GM12878 (cell line): ENCODE data around the gene RIN1. TPM values are rescaled to one million over a fixed set of nuclear protein-coding genes. Genes with fewer than 3 reads are reported as not detected.

Experiments
- ATAC-seq: fragments of 200-7000 bp; cut with Tn5 transposase; 3 replicates; pipeline ENCODE4 v1.9.1; 2020; ENCODE audit warnings: mild to moderate bottlenecking, moderate library complexity
- BruUV-seq: library from RNA; stranded (reverse); fragments of 400-500 nt; replicated peaks from 2 replicates; lab custom pipeline; 2021; lab: Mats Ljungman, UMichigan
- CTCF ChIA-PET: fragments of 300-600 bp; sonication (Branson Sonifier 250); formaldehyde crosslinking; extraction: SDS; loops from one replicate; lab custom pipeline; 2021; ENCODE audit warnings: inconsistent platforms; lab: Yijun Ruan, JAX
- POLR2A ChIA-PET: fragments of 350-600 bp; formaldehyde crosslinking; extraction: SDS; loops from one replicate; lab custom pipeline; 2021; ENCODE audit warnings: inconsistent platforms; lab: Charles Lee
- RAD21 ChIA-PET: fragments of 300-600 bp; sonication (Branson Sonifier 250); formaldehyde crosslinking; loops from one replicate; lab custom pipeline; 2023; ENCODE audit warnings: antibody characterized with exemption; ENCODE audit not compliant: unreplicated experiment; lab: Charles Lee
- SMC1A ChIA-PET: fragments of 300-600 bp; sonication (Branson Sonifier 250); formaldehyde crosslinking; loops from one replicate; lab custom pipeline; 2023; ENCODE audit not compliant: unreplicated experiment, uncharacterized antibody; lab: Charles Lee
- DNase-seq: peaks from one replicate; pipeline ENCODE4 v3.0.0-alpha.2; 2011; ENCODE audit warnings: low read depth, low spot score
- FAIRE-seq: peaks from 3 replicates; lab custom pipeline; 2011; peaks lifted over from hg19 to GRCh38; lab: Jason Lieb, UNC
- H2AFZ ChIP-seq: 2 replicates; pipeline ENCODE4 v1.6.0; 2011; ENCODE audit warnings: low read depth, low read length, control low read depth; ENCODE audit not compliant: control insufficient read depth
- H3K27ac ChIP-seq: 2 replicates; pipeline ENCODE4 v1.5.1; 2011; ENCODE audit warnings: control low read depth; ENCODE audit not compliant: control insufficient read depth, insufficient read depth
- H3K27me3 ChIP-seq, 2 experiments: replicated peaks in 1 of 2; 2 replicates each; pipeline versions ENCODE4 v1.6.0 to v1.6.1; 2011; ENCODE audit warnings: low read length in 1 of 2; ENCODE audit not compliant: control insufficient read depth in 2 of 2, insufficient read depth in 2 of 2
- H3K36me3 ChIP-seq, 2 experiments: 2 replicates each; pipeline ENCODE4 v1.5.1; 2011; ENCODE audit warnings: low read length in 1 of 2; ENCODE audit not compliant: control insufficient read depth in 2 of 2, insufficient read depth in 2 of 2
- H3K4me1 ChIP-seq: 2 replicates; pipeline ENCODE4 v1.6.1; 2011; ENCODE audit warnings: mild to moderate bottlenecking, low read length, moderate library complexity, mixed read lengths; ENCODE audit not compliant: control insufficient read depth, insufficient read depth
- H3K4me2 ChIP-seq: 2 replicates; pipeline ENCODE4 v1.6.0; 2011; ENCODE audit warnings: control low read depth; ENCODE audit not compliant: control insufficient read depth, insufficient read depth
- H3K4me3 ChIP-seq: fragments of 200-600 bp; sonication (generic); 2 replicates; pipeline ENCODE4 v1.5.1; 2016
- H3K79me2 ChIP-seq: 2 replicates; pipeline ENCODE4 v1.6.0; 2011; ENCODE audit warnings: low read length; ENCODE audit not compliant: control insufficient read depth, insufficient read depth
- H3K9ac ChIP-seq: 2 replicates; pipeline ENCODE4 v1.8.0; 2011; ENCODE audit warnings: low read length, control low read depth, mixed read lengths; ENCODE audit not compliant: control insufficient read depth, insufficient read depth
- H3K9me3 ChIP-seq: replicated peaks from 3 replicates; pipeline ENCODE4 v1.5.1; 2011; ENCODE audit warnings: mild to moderate bottlenecking, low read length; ENCODE audit not compliant: control insufficient read depth, insufficient read depth
- H4K20me1 ChIP-seq: 2 replicates; pipeline ENCODE4 v1.6.0; 2011; ENCODE audit not compliant: control insufficient read depth, insufficient read depth
- E4F1 ChIP-seq: fragments of 450-650 bp; IDR thresholded peaks from 2 replicates; pipeline ENCODE4 v1.6.1; 2018; ENCODE audit warnings: borderline replicate concordance, mild to moderate bottlenecking; ENCODE audit not compliant: partially characterized antibody
- EZH2 ChIP-seq: IDR thresholded peaks from 2 replicates; pipeline ENCODE4 v1.6.1; 2012; ENCODE audit warnings: low read depth, mild to moderate bottlenecking, control low read depth, inconsistent platforms, low read length, borderline replicate concordance; ENCODE audit not compliant: control insufficient read depth
- FOXK2 ChIP-seq: fragments of 450-650 bp; IDR thresholded peaks from 2 replicates; pipeline ENCODE4 v1.6.1; 2017; ENCODE audit warnings: mild to moderate bottlenecking, moderate library complexity
- HDGF ChIP-seq: fragments of 450-650 bp; IDR thresholded peaks from 2 replicates; pipeline ENCODE4 v1.6.1; 2016; ENCODE audit warnings: antibody characterized with exemption
- IKZF2 ChIP-seq, 2 experiments: fragments of 450-650 bp; IDR thresholded peaks; 2 replicates each; pipeline ENCODE4 v1.6.1; 2017; ENCODE audit warnings: mild to moderate bottlenecking in 2 of 2, moderate library complexity in 2 of 2
- MYB ChIP-seq: fragments of 150-350 bp; IDR thresholded peaks from 2 replicates; pipeline ENCODE4 v1.6.1; 2014; ENCODE audit warnings: mild to moderate bottlenecking, low read depth, low read length, borderline replicate concordance
- NR2C2 ChIP-seq: IDR thresholded peaks from 2 replicates; pipeline ENCODE4 v1.6.1; 2011; ENCODE audit warnings: borderline replicate concordance, low read depth; ENCODE audit not compliant: control insufficient read depth, insufficient read length
- POLR2AphosphoS5 ChIP-seq: IDR thresholded peaks from 2 replicates; pipeline ENCODE4 v1.6.1; 2011; ENCODE audit warnings: mild to moderate bottlenecking, low read length, inconsistent platforms
- RCOR1 ChIP-seq: conservative IDR thresholded peaks from 2 replicates; pipeline ENCODE4 v1.6.1; 2012; ENCODE audit warnings: low read depth, low read length, improper control_type of control experiment
- SUPT20H ChIP-seq: IDR thresholded peaks from 2 replicates; pipeline ENCODE4 v1.6.1; 2011; ENCODE audit warnings: low read depth, mild to moderate bottlenecking, low read length, moderate library complexity, borderline replicate concordance; ENCODE audit not compliant: control insufficient read depth
- USF2 ChIP-seq: IDR thresholded peaks from 2 replicates; pipeline ENCODE4 v1.6.1; 2011; ENCODE audit warnings: low read depth, low read length, improper control_type of control experiment, borderline replicate concordance
- YY1 ChIP-seq: IDR thresholded peaks from 2 replicates; pipeline ENCODE4 v1.6.1; 2011; ENCODE audit warnings: low read depth, mild to moderate bottlenecking, low read length
- ZBTB11 ChIP-seq: fragments of 450-650 bp; formaldehyde crosslinking; IDR thresholded peaks from 2 replicates; pipeline ENCODE4 v1.5.0; 2022; ENCODE audit warnings: mild to moderate bottlenecking, missing genetic modification characterization
- ZNF217 ChIP-seq: fragments of 450-650 bp; IDR thresholded peaks from 2 replicates; pipeline ENCODE4 v1.6.1; 2017; ENCODE audit warnings: antibody characterized with exemption, mild to moderate bottlenecking
- WGBS: methylation state at CpG from one replicate; pipeline ENCODE4 v1.1.6; 2016; ENCODE audit warnings: low lambda C conversion rate; ENCODE audit not compliant: insufficient replicate concordance, insufficient coverage; ENCODE audit errors: missing lambda C conversion rate; 5-methylcytosine and 5-hydroxymethylcytosine counted together
- in situ Hi-C: fragments of 300-500 bp; cut with MboI; formaldehyde crosslinking; loops from 9 replicates; pipeline ENCODE4 v1.14.3; 2018; ENCODE audit warnings: mixed read lengths
- intact Hi-C: fragments of 100-400 bp; cut with micrococcal nuclease; formaldehyde crosslinking; loops from one replicate; pipeline ENCODE4 v1.14.2; 2022; ENCODE audit not compliant: unreplicated experiment
- polyA plus RNA-seq, 11 experiments: library from polyadenylated mRNA; depleted of rRNA in 4 of 11; unstranded in 6 of 11; stranded (reverse) in 5 of 11; fragments of >200 nt; fragmentation: Nextera tagmentation in 4 of 11; fragmentation: Illumina TruSeq in 1 of 11; extraction: Ambion mirVana in 4 of 11; extraction: Trizol in 1 of 11; gene quantifications; 1 replicate in 1 of 11; 2 replicates in 10 of 11; pipeline versions ENCODE4 v1.2.1 to v1.2.3, GENCODE V29; 2011 to 2016; ENCODE audit warnings: inconsistent platforms in 2 of 11, missing spikeins in 2 of 11, low read depth in 1 of 11
- total RNA-seq, 4 experiments: library from RNA; depleted of rRNA in 3 of 4; stranded (reverse); fragments of >200 nt in 3 of 4; fragmentation: Illumina TruSeq in 1 of 4; extraction: Trizol in 1 of 4; gene quantifications; 2 replicates each; pipeline versions ENCODE4 v1.2.1 to v1.2.3, GENCODE V29; 2013 to 2021

RIN1 gene
- total and polyA plus RNA-seq, 10 of the 15 experiments (the other 5 are each of a cell fraction or from before 2014, with no cell fraction given) = 0.04 to 0.69 (median 0.22) TPM; not detected in 1

GRCh38 chr11:66340596-66341501, 4.6 kb upstream of the RIN1 start:
- Histone ChIP-seq H3K4me2 (no peak overlapping the region), H3K27ac (no peak overlapping the region), H3K4me1 (peaks cover 30% of the 10 kb centered on the region), H3K9me3 (no peaks in the 10 kb centered on the region), H3K4me3 (no peak overlapping the region), H2AFZ (no peak overlapping the region), H3K27me3 (no peaks in the 10 kb centered on the region), H3K79me2 (peaks cover 17% of the 10 kb centered on the region), H4K20me1 (no peaks in the 10 kb centered on the region), H3K36me3 (peaks cover 0 to 19% of the 10 kb centered on the region in 2 experiments; a peak in 3 of 4 replicates), H3K9ac (no peak overlapping the region)
- POLR2A ChIA-PET = no interaction called here
- no peak for FAIRE-seq
- intact Hi-C loops = no loop called here
- CTCF ChIA-PET = interaction anchor here (0.6 to 7.4 kb wide), 2 partner anchors 29 to 43 kb away, joined by 3 to 44 read pairs; no protein-coding TSS in a partner anchor
- SMC1A ChIA-PET = interaction anchor here (0.6 to 1.2 kb wide), 2 partner anchors 45 to 497 kb away, joined by 3 to 4 read pairs; no protein-coding TSS in a partner anchor
- in situ Hi-C loops = no loop called here
- RAD21 ChIA-PET = no interaction called here
- no peak for ATAC-seq
- 88% methylated on average over 25 of the region's 28 CpGs for WGBS
- DNase-seq = no peak
- BruUV-seq = no TSS peak
- TF ChIP-seq RCOR1 (no peak), MYB (no peak), ZNF217 (no peak), FOXK2 (no peak), YY1 (no peak), EZH2 (no peak), NR2C2 (no peak), HDGF (no peak), IKZF2 (IDR thresholded peaks at IDR 0.05) (no peak), ZBTB11 (no peak), SUPT20H (no peak), USF2 (no peak), POLR2AphosphoS5 (no peak), E4F1 (no peak)
